ENCODE measurements around the gene USP2. TPM values are rescaled to one million over a fixed set of nuclear protein-coding genes. Genes with fewer than 3 reads are reported as not detected.

USP2 gene
- total RNA-seq, 1 experiment from 2014 or later: 5.7 TPM

DNA sequence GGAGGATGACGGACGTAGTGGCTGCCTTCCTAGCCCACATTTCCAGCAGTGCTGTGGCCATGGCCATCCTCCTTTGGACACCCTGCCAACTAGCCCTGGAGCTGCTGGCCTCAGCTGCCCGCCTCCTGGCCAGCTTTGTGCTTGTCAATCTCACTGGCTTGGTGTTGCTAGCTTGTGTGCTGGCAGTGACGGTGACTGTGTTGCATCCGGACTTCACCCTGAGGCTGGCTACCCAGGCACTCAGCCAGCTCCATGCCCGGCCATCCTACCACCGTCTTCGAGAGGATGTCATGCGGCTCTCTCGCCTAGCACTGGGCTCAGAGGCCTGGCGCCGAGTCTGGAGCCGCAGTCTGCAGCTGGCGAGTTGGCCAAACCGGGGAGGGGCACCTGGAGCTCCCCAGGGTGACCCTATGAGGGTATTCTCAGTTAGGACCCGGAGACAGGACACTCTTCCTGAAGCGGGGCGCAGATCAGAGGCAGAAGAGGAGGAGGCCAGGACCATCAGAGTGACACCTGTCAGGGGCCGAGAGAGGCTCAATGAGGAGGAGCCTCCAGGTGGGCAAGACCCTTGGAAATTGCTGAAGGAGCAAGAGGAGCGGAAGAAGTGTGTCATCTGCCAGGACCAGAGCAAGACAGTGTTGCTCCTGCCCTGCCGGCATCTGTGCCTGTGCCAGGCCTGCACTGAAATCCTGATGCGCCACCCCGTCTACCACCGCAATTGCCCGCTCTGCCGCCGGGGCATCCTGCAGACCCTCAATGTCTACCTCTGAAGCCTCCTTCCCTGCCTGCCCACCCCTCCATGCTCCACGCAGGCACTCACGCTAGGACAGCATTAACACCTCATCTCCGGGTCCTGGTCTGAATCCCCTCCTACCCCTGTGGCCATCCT, 45.6 kb downstream of the USP2 start:
- Histone ChIP-seq H3K79me1 (ENCODE audit: insufficient read depth, low read depth, low read length, poor library complexity, severe bottlenecking) (peaks cover 9% of the 10 kb centered on the region), H3K9ac (ENCODE audit: extremely low read depth, insufficient read length, low read length) (peak overlapping the region; percentile 97), H2AK5ac (ENCODE audit: insufficient read length, low read length) (no peak overlapping the region), H4K5ac (ENCODE audit: insufficient read length, low read depth, low read length) (no peak overlapping the region), H3K56ac (ENCODE audit: insufficient read length, low read depth, low read length) (no peak overlapping the region), H3K23ac (ENCODE audit: insufficient read length, low read depth, low read length) (no peak overlapping the region), H2BK20ac (ENCODE audit: low read depth, low read length, poor library complexity, severe bottlenecking) (no peak overlapping the region), H3T11ph (ENCODE audit: low read length) (no peak overlapping the region), H2BK5ac (ENCODE audit: insufficient read length, low read length) (no peak overlapping the region), H2BK12ac (ENCODE audit: insufficient read length, low read depth, low read length) (no peak overlapping the region), H2BK120ac (ENCODE audit: low read depth, low read length, poor library complexity, severe bottlenecking) (no peak overlapping the region), H3K14ac (ENCODE audit: insufficient read depth, low read length) (no peak overlapping the region), H3K9me3 (ENCODE audit: control insufficient read depth, low read depth, low read length) (no peaks in the 10 kb centered on the region), H3K4me2 (ENCODE audit: insufficient read depth, insufficient read length, low read length) (peak overlapping the region; percentile 97), H3K4ac (ENCODE audit: low read depth, low read length) (no peak overlapping the region), H3K23me2 (ENCODE audit: insufficient read length, low read depth, low read length, poor library complexity, severe bottlenecking) (peaks cover 28% of the 10 kb centered on the region), H3K4me1 (ENCODE audit: insufficient read depth, low read length) (no peaks in the 10 kb centered on the region; the same call in 1 of the 2 replicates), H4K8ac (replicated peaks; ENCODE audit: insufficient read length, low read depth, low read length) (no peak overlapping the region), H4K91ac (ENCODE audit: insufficient read length, low read depth, low read length) (no peak overlapping the region), H4K20me1 (ENCODE audit: control insufficient read depth, insufficient read depth, insufficient read length) (no peaks in the 10 kb centered on the region), H2AFZ (ENCODE audit: low read length) (no peak overlapping the region), H3K18ac (ENCODE audit: insufficient read length, low read depth, low read length) (no peak overlapping the region), H3K27me3 (ENCODE audit: insufficient read depth, low read length) (peaks cover 9% of the 10 kb centered on the region), H3K27ac (ENCODE audit: insufficient read length, low read depth, low read length) (no peak overlapping the region), H2BK15ac (ENCODE audit: low read depth, low read length) (no peak overlapping the region), H3K79me2 (ENCODE audit: insufficient read depth, low read length) (peaks cover 13% of the 10 kb centered on the region; the same call in 1 of the 2 replicates)
- H3K36me3 Mint-ChIP-seq (ENCODE audit: insufficient read depth in 1 of 3, low read depth in 3 of 3): peaks cover 13 to 18% (median 15%) of the 10 kb centered on the region in 3 experiments
- H3K4me3 Mint-ChIP-seq: peak overlapping the region; percentile 99
- no CpG with 5 or more reads among the region's 30 CpGs for WGBS (ENCODE audit: extremely low coverage, insufficient read length, low lambda C conversion rate)
- peak overlapping the region in 2 of 3 experiments; percentile 83 to 99; a peak in 3 of 7 replicates for H3K27ac Mint-ChIP-seq
- no peaks in the 10 kb centered on the region; a peak in 1 of 5 replicates for H3K9me3 Mint-ChIP-seq
- TF ChIP-seq, protein P1, sequence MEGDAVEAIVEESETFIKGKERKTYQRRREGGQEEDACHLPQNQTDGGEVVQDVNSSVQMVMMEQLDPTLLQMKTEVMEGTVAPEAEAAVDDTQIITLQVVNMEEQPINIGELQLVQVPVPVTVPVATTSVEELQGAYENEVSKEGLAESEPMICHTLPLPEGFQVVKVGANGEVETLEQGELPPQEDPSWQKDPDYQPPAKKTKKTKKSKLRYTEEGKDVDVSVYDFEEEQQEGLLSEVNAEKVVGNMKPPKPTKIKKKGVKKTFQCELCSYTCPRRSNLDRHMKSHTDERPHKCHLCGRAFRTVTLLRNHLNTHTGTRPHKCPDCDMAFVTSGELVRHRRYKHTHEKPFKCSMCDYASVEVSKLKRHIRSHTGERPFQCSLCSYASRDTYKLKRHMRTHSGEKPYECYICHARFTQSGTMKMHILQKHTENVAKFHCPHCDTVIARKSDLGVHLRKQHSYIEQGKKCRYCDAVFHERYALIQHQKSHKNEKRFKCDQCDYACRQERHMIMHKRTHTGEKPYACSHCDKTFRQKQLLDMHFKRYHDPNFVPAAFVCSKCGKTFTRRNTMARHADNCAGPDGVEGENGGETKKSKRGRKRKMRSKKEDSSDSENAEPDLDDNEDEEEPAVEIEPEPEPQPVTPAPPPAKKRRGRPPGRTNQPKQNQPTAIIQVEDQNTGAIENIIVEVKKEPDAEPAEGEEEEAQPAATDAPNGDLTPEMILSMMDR (conservative IDR thresholded peaks at IDR 0.05): no peak
- peaks cover 49 to 75% of the 10 kb centered on the region in 2 experiments for H3K4me1 Mint-ChIP-seq
- H3K27me3 Mint-ChIP-seq (ENCODE audit: low read depth): peaks cover 20% of the 10 kb centered on the region
- DNase-seq: no peak
